ENCODE results near the gene SPRR4.

DNA sequence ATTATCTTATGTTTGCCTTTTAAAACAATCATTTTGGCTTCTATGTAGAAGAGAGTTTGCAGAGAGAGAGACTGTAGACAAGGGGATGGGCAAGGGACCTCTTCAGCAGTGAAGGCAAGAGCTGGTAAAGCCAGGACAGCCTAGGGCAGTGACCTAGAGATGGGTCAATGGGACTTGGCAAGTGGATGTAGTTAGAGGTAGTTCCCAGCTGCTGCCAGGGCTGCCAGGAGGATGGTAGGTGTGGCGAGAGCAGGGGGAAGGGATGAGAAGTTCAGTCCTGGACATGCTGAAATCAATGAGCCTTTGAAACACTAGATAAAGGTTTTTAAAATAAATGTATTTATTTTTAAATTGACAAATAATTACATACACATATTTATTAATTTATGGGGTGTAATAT, 29.8 kb upstream of the SPRR4 start:
- TF ChIP-seq, protein P1, sequence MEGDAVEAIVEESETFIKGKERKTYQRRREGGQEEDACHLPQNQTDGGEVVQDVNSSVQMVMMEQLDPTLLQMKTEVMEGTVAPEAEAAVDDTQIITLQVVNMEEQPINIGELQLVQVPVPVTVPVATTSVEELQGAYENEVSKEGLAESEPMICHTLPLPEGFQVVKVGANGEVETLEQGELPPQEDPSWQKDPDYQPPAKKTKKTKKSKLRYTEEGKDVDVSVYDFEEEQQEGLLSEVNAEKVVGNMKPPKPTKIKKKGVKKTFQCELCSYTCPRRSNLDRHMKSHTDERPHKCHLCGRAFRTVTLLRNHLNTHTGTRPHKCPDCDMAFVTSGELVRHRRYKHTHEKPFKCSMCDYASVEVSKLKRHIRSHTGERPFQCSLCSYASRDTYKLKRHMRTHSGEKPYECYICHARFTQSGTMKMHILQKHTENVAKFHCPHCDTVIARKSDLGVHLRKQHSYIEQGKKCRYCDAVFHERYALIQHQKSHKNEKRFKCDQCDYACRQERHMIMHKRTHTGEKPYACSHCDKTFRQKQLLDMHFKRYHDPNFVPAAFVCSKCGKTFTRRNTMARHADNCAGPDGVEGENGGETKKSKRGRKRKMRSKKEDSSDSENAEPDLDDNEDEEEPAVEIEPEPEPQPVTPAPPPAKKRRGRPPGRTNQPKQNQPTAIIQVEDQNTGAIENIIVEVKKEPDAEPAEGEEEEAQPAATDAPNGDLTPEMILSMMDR (IDR thresholded peaks at IDR 0.05; ENCODE audit: low read depth, low read length) = no peak
- TF ChIP-seq POLR2A (IDR thresholded peaks at IDR 0.05; ENCODE audit: extremely low read depth, insufficient read length) = no peak

Measured in NB4 (cell line).